B cell (primary cell): Measurements from ENCODE around the gene MAP1B. TPM values are rescaled to one million over a fixed set of nuclear protein-coding genes. Genes with fewer than 3 reads are reported as not detected.

Source experiments
- ATAC-seq: fragments of 200-7000 bp; cut with Tn5 transposase; one replicate; pipeline ENCODE4 v1.10.0; 2021; ENCODE audit warnings: low read depth, mild to moderate bottlenecking, moderate number of reproducible peaks, moderate library complexity
- CTCF ChIA-PET: fragments of 350-600 bp; sonication (Branson Sonifier 250); formaldehyde crosslinking; loops from one replicate; lab custom pipeline; 2021; ENCODE audit warnings: antibody characterized with exemption, inconsistent platforms; lab: Charles Lee
- POLR2A ChIA-PET: fragments of 350-600 bp; sonication (Branson Sonifier 250); formaldehyde crosslinking; loops from one replicate; lab custom pipeline; 2021; ENCODE audit warnings: antibody characterized with exemption; lab: Charles Lee
- DNase-seq: peaks from one replicate; pipeline ENCODE4 v3.0.0; 2013
- H2AFZ ChIP-seq: 2 replicates; pipeline ENCODE4 v1.6.1; 2012; ENCODE audit warnings: mild to moderate bottlenecking, low read depth, low read length; ENCODE audit not compliant: insufficient read depth, poor library complexity, severe bottlenecking
- H3K27ac ChIP-seq, 2 donors: 1 replicate in 1 of 2; 2 replicates in 1 of 2; pipeline ENCODE4 v1.5.1; 2012 to 2013; ENCODE audit warnings: low read length in 2 of 2, mild to moderate bottlenecking in 2 of 2, moderate library complexity in 1 of 2
- H3K27me3 ChIP-seq, 4 experiments: fragments of 200-600 bp in 1 of 4; sonication (generic) in 1 of 4; replicated peaks in 1 of 4; 1 replicate in 2 of 4; 2 replicates in 2 of 4; pipeline versions ENCODE4 v1.6.1 to v1.7.0; 2013 to 2016; ENCODE audit warnings: low read length in 3 of 4, mild to moderate bottlenecking in 2 of 4, mixed read lengths in 1 of 4, moderate library complexity in 1 of 4; ENCODE audit not compliant: insufficient read depth in 4 of 4, control insufficient read depth in 3 of 4; ENCODE audit errors: control extremely low read depth in 1 of 4
- H3K36me3 ChIP-seq, 2 experiments: replicated peaks in 1 of 2; 1 replicate in 1 of 2; 2 replicates in 1 of 2; pipeline versions ENCODE4 v1.6.1 to v1.7.1; 2013; ENCODE audit warnings: low read length in 1 of 2; ENCODE audit not compliant: insufficient read depth in 2 of 2, control insufficient read depth in 1 of 2; ENCODE audit errors: control extremely low read depth in 1 of 2, extremely low read depth in 1 of 2
- H3K4me1 ChIP-seq, 2 donors: fragments of 200-600 bp in 1 of 2; sonication (generic) in 1 of 2; 1 replicate in 1 of 2; 2 replicates in 1 of 2; pipeline versions ENCODE4 v1.5.1 to v1.6.1; 2013 to 2017; ENCODE audit warnings: low read length in 2 of 2; ENCODE audit not compliant: control insufficient read depth in 2 of 2, insufficient read depth in 2 of 2
- H3K4me2 ChIP-seq: replicated peaks from 2 replicates; pipeline ENCODE3; 2012; ENCODE audit warnings: mild to moderate bottlenecking, low read depth, low read length; ENCODE audit not compliant: poor library complexity, severe bottlenecking
- H3K4me3 ChIP-seq, 5 experiments: fragments of 200-600 bp in 1 of 5; sonication (generic) in 1 of 5; 1 replicate in 3 of 5; 2 replicates in 2 of 5; pipeline versions ENCODE4 v1.5.1 to v1.7.0; 2011 to 2016; ENCODE audit warnings: low read length in 4 of 5, mild to moderate bottlenecking in 4 of 5, low read depth in 2 of 5, control low read depth in 1 of 5, moderate library complexity in 1 of 5; ENCODE audit not compliant: insufficient read depth in 1 of 5; ENCODE audit errors: control extremely low read depth in 1 of 5, extremely low read depth in 1 of 5
- H3K79me2 ChIP-seq: fragments of 200-600 bp; sonication (generic); one replicate; pipeline ENCODE4 v1.6.0; 2016; ENCODE audit warnings: low read length; ENCODE audit not compliant: control insufficient read depth, insufficient read depth
- H3K9ac ChIP-seq: fragments of 200-600 bp; sonication (generic); 2 replicates; pipeline ENCODE4 v1.6.1; 2017; ENCODE audit warnings: mild to moderate bottlenecking, low read length, moderate library complexity
- H3K9me3 ChIP-seq, 3 donors: one replicate each; pipeline versions ENCODE4 v1.6.1 to v1.7.1; 2013; ENCODE audit warnings: low read length in 2 of 3; ENCODE audit not compliant: control insufficient read depth in 2 of 3, insufficient read depth in 1 of 3; ENCODE audit errors: control extremely low read depth in 1 of 3
- H4K20me1 ChIP-seq: 2 replicates; pipeline ENCODE4 v1.6.0; 2012; ENCODE audit warnings: mild to moderate bottlenecking, low read length; ENCODE audit not compliant: insufficient read depth, control insufficient read depth, poor library complexity, severe bottlenecking
- H3K27ac Mint-ChIP-seq: one replicate; pipeline ENCODE4 v1.8.0; 2021; ENCODE audit warnings: mixed read lengths
- H3K27me3 Mint-ChIP-seq: one replicate; pipeline ENCODE4 v1.8.0; 2021; ENCODE audit warnings: mixed read lengths
- H3K4me1 Mint-ChIP-seq: one replicate; pipeline ENCODE4 v1.8.0; 2021; ENCODE audit warnings: mixed read lengths
- H3K4me3 Mint-ChIP-seq: one replicate; pipeline ENCODE4 v1.8.0; 2021; ENCODE audit warnings: mixed read lengths
- H3K9me3 Mint-ChIP-seq: one replicate; pipeline ENCODE4 v1.8.0; 2022; ENCODE audit warnings: mixed read lengths; ENCODE audit not compliant: insufficient read depth
- CTCF ChIP-seq: fragments of 200-600 bp; IDR thresholded peaks from one replicate; pipeline ENCODE4 v1.8.0; 2022; ENCODE audit warnings: antibody characterized with exemption, mild to moderate bottlenecking
- EZH2 ChIP-seq: IDR thresholded peaks from 2 replicates; pipeline ENCODE4 v1.6.1; 2012; ENCODE audit warnings: borderline replicate concordance, low read depth, mild to moderate bottlenecking, moderate library complexity, low read length; ENCODE audit not compliant: insufficient read depth, poor library complexity, severe bottlenecking
- WGBS: methylation state at CpG from one replicate; pipeline ENCODE4 v1.1.5; 2013; ENCODE audit warnings: missing lambda C conversion rate; ENCODE audit not compliant: insufficient coverage; 5-methylcytosine and 5-hydroxymethylcytosine counted together
- intact Hi-C: fragments of 100-400 bp; cut with micrococcal nuclease; formaldehyde crosslinking; loops from one replicate; pipeline ENCODE4 v1.10.0; 2022
- polyA plus RNA-seq: library from polyadenylated mRNA; depleted of rRNA; stranded (reverse); fragments of >200 nt; gene quantifications from 2 replicates; pipeline ENCODE4 v1.2.3, GENCODE V29; 2012
- total RNA-seq, 2 donors: library from RNA; stranded (reverse); fragments of 120-200 nt in 1 of 2; gene quantifications; 1 replicate in 1 of 2; 2 replicates in 1 of 2; pipeline versions ENCODE4 v1.2.3 to v1.2.4, GENCODE V29; 2013 to 2022

Gene MAP1B
- total and polyA plus RNA-seq, 2 donors (not counting 1 experiment from before 2014, with no cell fraction given) = 0.15 TPM; not detected in 1

GRCh38 chr5:72110394-72111013, 3.2 kb downstream of the MAP1B start:
- H3K27ac ChIP-seq = no peak overlapping the region
- Mint-ChIP-seq H3K27ac (no peak overlapping the region), H3K4me3 (no peak overlapping the region), H3K27me3 (peaks cover 60% of the 10 kb centered on the region), H3K4me1 (peaks cover 19% of the 10 kb centered on the region), H3K9me3 (no peaks in the 10 kb centered on the region)
- H3K36me3 ChIP-seq = no peaks in the 10 kb centered on the region
- no peak overlapping the region for H3K4me3 ChIP-seq
- H3K27me3 ChIP-seq = peaks cover 0 to 36% (median 19%) of the 10 kb centered on the region in 4 experiments
- no peak for TF ChIP-seq EZH2
- no peak for TF ChIP-seq CTCF
- no peak overlapping the region for H2AFZ ChIP-seq
- H3K4me1 ChIP-seq = peaks cover 18 to 20% of the 10 kb centered on the region in 2 donors
- no peak overlapping the region for H3K4me2 ChIP-seq
- intact Hi-C loops = no loop called here
- DNase-seq = no peak
- H3K9me3 ChIP-seq = peaks cover 0 to 4% (median 0%) of the 10 kb centered on the region in 3 donors
- no peak for ATAC-seq
- H3K9ac ChIP-seq = no peak overlapping the region
- ChIA-PET POLR2A (no interaction called here), CTCF (no interaction called here)
- no peaks in the 10 kb centered on the region for H4K20me1 ChIP-seq
- no peaks in the 10 kb centered on the region for H3K79me2 ChIP-seq
- 94% methylated on average over 6 of the region's 9 CpGs for WGBS

- no peak overlapping the region for H3K4me2 ChIP-seq
- no peak overlapping the region for H3K4me3 ChIP-seq
- no peaks in the 10 kb centered on the region for H3K36me3 ChIP-seq
- no peak overlapping the region for H3K4me3 Mint-ChIP-seq
- ChIA-PET CTCF (no interaction called here), POLR2A (no interaction called here)
- H3K4me1 ChIP-seq = peaks cover 13 to 15% of the 10 kb centered on the region in 2 donors
- H2AFZ ChIP-seq = no peak overlapping the region
- intact Hi-C loops = no loop called here
- ATAC-seq (no peak), DNase-seq (no peak)
- no peaks in the 10 kb centered on the region for H4K20me1 ChIP-seq
- H3K4me1 Mint-ChIP-seq = peaks cover 9% of the 10 kb centered on the region
- H3K9me3 Mint-ChIP-seq = no peaks in the 10 kb centered on the region
- no peaks in the 10 kb centered on the region for H3K79me2 ChIP-seq
- peaks cover 59% of the 10 kb centered on the region for H3K27me3 Mint-ChIP-seq
- H3K27me3 ChIP-seq = peaks cover 0 to 26% (median 12%) of the 10 kb centered on the region in 4 experiments
- 80% methylated on average over 1 of the region's 1 CpG for WGBS
- no peak overlapping the region for H3K27ac Mint-ChIP-seq
- H3K9me3 ChIP-seq = no peaks in the 10 kb centered on the region
- H3K9ac ChIP-seq = no peak overlapping the region
- TF ChIP-seq EZH2 = no peak
- TF ChIP-seq CTCF = no peak
- no peak overlapping the region for H3K27ac ChIP-seq
These were observed 5.1 kb downstream of the MAP1B start for GRCh38 chr5:72112389-72112788.
